ENCODE data around the gene GOPC. TPM values are rescaled to one million over a fixed set of nuclear protein-coding genes. Genes with fewer than 3 reads are reported as not detected.
"Not testable (repeated sequence)": the region's sequence is repeated elsewhere in the genome, so short reads cannot be mapped to it uniquely, and the experiment has no call there.

Gene GOPC
- total RNA-seq, 6 donors from 2014 or later, result 8.4 to 34.8 (median 19.6) TPM

DNA sequence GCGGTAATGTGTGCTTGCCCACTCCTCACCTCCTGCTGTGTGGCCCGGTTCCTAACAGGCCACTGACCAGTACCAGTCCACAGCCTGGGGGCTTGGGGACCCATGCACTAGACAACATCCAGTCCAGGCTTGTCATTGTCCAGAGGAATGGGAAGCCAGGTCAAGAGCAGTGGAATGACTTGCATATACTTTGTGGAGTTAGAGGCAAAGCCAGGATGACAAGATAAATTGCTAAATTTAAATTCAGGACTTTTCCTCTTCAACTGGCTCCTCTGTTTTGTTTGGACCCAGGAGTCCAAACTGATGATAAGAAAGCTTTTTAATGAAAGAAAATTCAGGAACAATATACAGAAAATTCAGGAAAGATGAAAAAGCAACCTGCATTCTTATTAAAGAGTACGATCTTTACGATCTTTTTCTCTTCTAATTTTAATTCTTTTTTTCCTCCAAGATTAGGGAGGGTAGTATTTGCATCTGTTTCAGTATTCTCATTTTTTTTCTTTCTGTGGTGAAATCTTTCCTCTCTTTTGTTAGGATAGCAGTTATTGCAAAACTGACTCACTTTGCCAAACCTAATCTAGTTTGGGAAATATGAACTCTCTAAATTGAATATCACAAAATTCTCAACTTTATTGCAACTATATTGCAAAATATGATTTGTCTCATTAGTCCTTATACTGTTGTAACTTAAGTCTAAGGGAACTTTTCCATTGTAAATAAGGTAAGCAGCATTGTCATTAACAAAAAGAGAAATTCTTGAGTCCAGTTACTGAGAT is 71.7 kb downstream of the GOPC start:
- no peak for DNase-seq

DNA sequence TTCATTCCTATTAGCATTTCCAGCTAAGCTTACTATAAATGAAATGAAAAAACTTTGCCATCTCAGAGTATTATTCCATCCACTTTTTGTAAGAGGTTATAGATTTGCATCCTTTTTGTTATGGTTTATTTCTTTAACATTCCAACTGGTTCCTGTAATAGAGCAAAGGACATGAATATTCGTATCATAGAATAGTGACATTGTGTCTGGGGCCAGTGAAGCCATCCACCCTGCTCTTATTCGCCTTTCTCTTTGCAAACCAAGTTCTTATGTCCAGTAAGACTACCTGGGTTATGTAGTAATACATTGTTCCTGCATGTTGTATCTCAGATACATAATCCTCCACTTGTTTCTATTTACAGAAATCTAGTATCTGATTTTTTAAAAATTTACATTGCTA is 76.7 kb downstream of the GOPC start:
- Histone ChIP-seq H3K4me1 (no peaks in the 10 kb centered on the region), H3K27me3 (no peaks in the 10 kb centered on the region), H3K27ac (no peak overlapping the region), H3K9me3 (no peaks in the 10 kb centered on the region), H3K4me3 (no peak overlapping the region), H3K36me3 (peaks cover 0 to 2% (median 0%) of the 10 kb centered on the region in 4 donors)
- ATAC-seq (ENCODE audit: low FRiP score in 2 of 2) (no peak), DNase-seq (no peak)
- WGBS, 2 donors, result 95 to 96% methylated on average over 2 of the region's 2 CpGs
- TF ChIP-seq EP300 (IDR thresholded peaks at IDR 0.05) (no peak), POLR2AphosphoS5 (IDR thresholded peaks at IDR 0.05) (no peak), POLR2A (IDR thresholded peaks at IDR 0.05) (no peak)
- TF ChIP-seq, protein P1, sequence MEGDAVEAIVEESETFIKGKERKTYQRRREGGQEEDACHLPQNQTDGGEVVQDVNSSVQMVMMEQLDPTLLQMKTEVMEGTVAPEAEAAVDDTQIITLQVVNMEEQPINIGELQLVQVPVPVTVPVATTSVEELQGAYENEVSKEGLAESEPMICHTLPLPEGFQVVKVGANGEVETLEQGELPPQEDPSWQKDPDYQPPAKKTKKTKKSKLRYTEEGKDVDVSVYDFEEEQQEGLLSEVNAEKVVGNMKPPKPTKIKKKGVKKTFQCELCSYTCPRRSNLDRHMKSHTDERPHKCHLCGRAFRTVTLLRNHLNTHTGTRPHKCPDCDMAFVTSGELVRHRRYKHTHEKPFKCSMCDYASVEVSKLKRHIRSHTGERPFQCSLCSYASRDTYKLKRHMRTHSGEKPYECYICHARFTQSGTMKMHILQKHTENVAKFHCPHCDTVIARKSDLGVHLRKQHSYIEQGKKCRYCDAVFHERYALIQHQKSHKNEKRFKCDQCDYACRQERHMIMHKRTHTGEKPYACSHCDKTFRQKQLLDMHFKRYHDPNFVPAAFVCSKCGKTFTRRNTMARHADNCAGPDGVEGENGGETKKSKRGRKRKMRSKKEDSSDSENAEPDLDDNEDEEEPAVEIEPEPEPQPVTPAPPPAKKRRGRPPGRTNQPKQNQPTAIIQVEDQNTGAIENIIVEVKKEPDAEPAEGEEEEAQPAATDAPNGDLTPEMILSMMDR (IDR thresholded peaks at IDR 0.05), result no peak

More for the DNA sequence above, 71.7 kb downstream of the GOPC start:
- WGBS, 2 donors, result 90 to 95% methylated on average over 4 of the region's 4 CpGs
- H3K4me3 ChIP-seq, result no peak overlapping the region
- no peak for ATAC-seq (ENCODE audit: low FRiP score in 2 of 2)
- H3K27me3 ChIP-seq, result no peaks in the 10 kb centered on the region
- H3K4me1 ChIP-seq, result peaks cover 0 to 8% (median 2%) of the 10 kb centered on the region in 4 donors
- peaks cover 0 to 4% (median 1%) of the 10 kb centered on the region in 4 donors for H3K36me3 ChIP-seq
- H3K27ac ChIP-seq, result no peak overlapping the region
- no peaks in the 10 kb centered on the region for H3K9me3 ChIP-seq
- TF ChIP-seq, protein P1 (IDR thresholded peaks at IDR 0.05), result no peak
- TF ChIP-seq EP300 (IDR thresholded peaks at IDR 0.05) (no peak), POLR2A (IDR thresholded peaks at IDR 0.05) (no peak), POLR2AphosphoS5 (IDR thresholded peaks at IDR 0.05) (no peak)

DNA sequence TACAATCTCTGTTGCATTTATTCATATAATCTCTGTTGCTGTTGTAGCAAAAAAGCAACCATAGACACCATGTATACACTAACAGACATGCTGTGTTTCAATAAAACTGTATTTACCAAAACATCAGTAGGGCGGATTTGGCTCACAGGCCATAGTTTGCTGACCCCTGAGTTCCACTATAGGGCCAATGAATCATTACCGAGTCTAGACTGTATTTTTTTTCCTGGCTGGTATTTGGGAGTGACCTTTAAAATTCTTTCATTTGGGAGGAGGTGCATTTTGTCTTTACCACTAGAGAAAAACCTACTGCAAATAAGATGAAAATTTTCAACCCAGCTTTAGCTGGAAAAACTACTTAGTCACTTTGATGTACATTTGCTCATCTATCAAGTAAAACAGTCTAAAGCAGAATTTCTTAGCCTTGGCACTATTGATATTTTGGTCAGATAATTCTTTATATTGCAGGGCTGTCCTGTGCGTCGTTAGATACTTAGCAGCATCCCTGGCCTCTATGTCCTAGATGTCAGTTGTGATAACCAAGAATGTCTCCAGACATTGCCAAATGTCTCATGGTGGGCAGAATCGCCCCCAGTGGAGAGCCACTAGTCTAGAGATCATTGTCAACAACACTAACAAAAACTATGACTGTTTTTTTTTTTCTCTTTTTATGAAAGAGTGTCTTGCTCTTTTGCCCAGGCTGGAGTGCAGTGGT is 80.4 kb downstream of the GOPC start:
- Histone ChIP-seq H3K4me3 (no peak overlapping the region), H3K27me3 (no peaks in the 10 kb centered on the region), H3K27ac (no peak overlapping the region), H3K4me1 (no peaks in the 10 kb centered on the region), H3K36me3 (peaks cover 0 to 11% (median 0%) of the 10 kb centered on the region in 4 donors), H3K9me3 (no peaks in the 10 kb centered on the region)
- DNase-seq, result no peak
- WGBS, 2 donors, result 86 to 91% methylated on average over 5 of the region's 5 CpGs
- TF ChIP-seq POLR2A (IDR thresholded peaks at IDR 0.05), result no peak
- TF ChIP-seq, protein P1 (IDR thresholded peaks at IDR 0.05), result no peak
- no peak for TF ChIP-seq POLR2AphosphoS5 (IDR thresholded peaks at IDR 0.05)
- no peak for TF ChIP-seq EP300 (IDR thresholded peaks at IDR 0.05)
- no peak for ATAC-seq (ENCODE audit: low FRiP score in 2 of 2)

DNA sequence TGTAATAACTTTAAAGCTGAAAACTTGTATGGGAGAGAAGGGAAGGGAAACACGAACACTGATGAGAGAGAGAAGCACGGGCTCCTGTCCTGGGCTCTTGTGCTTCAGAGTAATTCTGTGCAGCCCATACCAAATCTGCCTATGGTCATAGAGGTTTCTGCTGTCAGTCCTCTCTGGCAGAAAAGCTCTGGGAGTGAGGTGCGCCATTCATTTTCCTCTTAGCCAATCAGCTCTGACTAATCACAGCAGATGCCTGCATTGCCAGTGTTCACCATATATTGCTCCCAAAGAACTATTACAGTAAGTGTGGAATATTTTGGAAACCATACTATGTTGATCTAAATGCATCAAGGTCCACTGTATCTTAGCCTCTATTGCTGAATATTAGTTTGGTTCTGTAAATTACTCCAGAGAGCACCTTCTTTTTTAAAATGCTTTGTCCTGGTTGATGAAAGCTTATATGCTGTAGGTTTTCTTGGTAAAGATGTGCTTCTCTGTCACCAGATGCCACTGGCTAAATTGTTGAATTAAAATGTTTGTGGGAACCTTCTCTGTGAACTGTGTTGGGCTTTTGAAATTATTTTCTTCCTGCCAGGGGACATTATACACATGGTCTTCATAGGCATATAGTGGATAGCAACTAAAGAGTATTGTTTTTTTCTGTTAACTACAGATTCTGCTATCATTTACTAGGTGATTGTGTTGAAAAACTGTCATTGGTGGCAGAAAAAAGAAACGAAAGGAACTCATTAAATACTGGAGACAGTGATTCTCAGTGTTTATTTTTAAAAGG is 81.5 kb downstream of the GOPC start:
- no peak overlapping the region for H3K4me3 ChIP-seq
- 84 to 95% methylated on average over 4 of the region's 4 CpGs for WGBS, 2 donors
- H3K27ac ChIP-seq, result no peak overlapping the region

DNA sequence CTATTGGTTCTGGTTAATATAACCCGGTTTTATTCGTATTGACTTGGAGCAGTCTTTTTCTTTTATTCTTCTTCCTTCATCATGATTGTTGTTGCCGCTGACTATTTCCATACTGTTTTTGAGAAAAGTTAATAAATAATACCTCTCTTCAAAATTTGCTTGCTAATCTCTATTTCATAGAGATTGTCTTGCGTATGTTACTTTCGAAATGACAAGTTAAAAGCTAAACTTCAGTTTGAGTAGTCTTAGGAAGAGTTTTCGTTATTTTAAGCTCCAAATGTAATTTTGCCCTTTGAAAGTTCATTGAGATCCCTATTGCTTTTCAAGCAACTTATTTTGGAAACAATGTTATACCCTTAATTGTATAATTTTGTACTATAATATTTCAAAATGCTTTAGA is 83.4 kb downstream of the GOPC start:
- Histone ChIP-seq H3K4me3 (no peak overlapping the region), H3K9me3 (no peaks in the 10 kb centered on the region), H3K4me1 (peaks cover 0 to 3% (median 0%) of the 10 kb centered on the region in 4 donors), H3K36me3 (peaks cover 0 to 11% (median 0%) of the 10 kb centered on the region in 4 donors), H3K27ac (no peak overlapping the region), H3K27me3 (no peaks in the 10 kb centered on the region)
- no peak for DNase-seq
- no peak for ATAC-seq (ENCODE audit: low FRiP score in 2 of 2)
- WGBS, 2 donors, result 96% methylated on average over 6 of the region's 6 CpGs
- no peak for TF ChIP-seq EP300 (IDR thresholded peaks at IDR 0.05)
- no peak for TF ChIP-seq POLR2AphosphoS5 (IDR thresholded peaks at IDR 0.05)
- TF ChIP-seq, protein P1 (IDR thresholded peaks at IDR 0.05), result no peak
- TF ChIP-seq POLR2A (IDR thresholded peaks at IDR 0.05), result no peak

More for the DNA sequence above, 81.5 kb downstream of the GOPC start:
- DNase-seq, result no peak
- no peak for TF ChIP-seq POLR2AphosphoS5 (IDR thresholded peaks at IDR 0.05)
- H3K4me1 ChIP-seq, result no peaks in the 10 kb centered on the region
- ATAC-seq (ENCODE audit: low FRiP score in 2 of 2), result no peak
- no peaks in the 10 kb centered on the region for H3K9me3 ChIP-seq
- H3K36me3 ChIP-seq, result peaks cover 0 to 11% (median 0%) of the 10 kb centered on the region in 4 donors
- no peaks in the 10 kb centered on the region for H3K27me3 ChIP-seq

DNA sequence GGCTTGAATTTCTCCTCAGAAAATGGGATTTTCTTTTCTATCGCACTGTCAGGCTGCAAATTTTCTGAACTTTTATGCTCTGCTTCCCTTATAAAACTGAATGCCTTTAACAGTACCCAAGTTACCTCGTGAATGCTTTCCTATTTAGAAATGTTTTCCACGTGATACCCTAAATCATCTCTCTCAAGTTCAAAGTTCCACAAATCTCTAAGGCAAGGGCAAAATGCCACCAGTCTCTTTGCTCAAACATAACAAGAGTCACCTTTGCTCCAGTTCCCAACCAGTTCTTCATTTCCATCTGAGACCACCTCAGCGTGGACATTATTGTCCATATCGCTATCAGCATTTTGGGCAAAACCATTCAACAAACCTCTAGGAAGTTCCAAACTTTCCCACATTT is 84.3 kb downstream of the GOPC start:
- H3K36me3 ChIP-seq, result peaks cover 0 to 11% (median 0%) of the 10 kb centered on the region in 4 donors
- 98 to 99% methylated on average over 5 of the region's 5 CpGs for WGBS, 2 donors
- not testable (repeated sequence) for H3K4me1 ChIP-seq; H3K27ac ChIP-seq; H3K4me3 ChIP-seq; H3K9me3 ChIP-seq; ATAC-seq (ENCODE audit: low FRiP score in 2 of 2); H3K27me3 ChIP-seq; DNase-seq
